HepG2 (cell line): ENCODE results near the gene PANK2. TPM values are rescaled to one million over a fixed set of nuclear protein-coding genes. Genes with fewer than 3 reads are reported as not detected.

ENCODE experiments used
- CCDC6 ChIP-seq: sonication (generic); formaldehyde crosslinking; IDR thresholded peaks from 2 replicates; pipeline ENCODE4 v1.8.1; 2022; ENCODE audit warnings: mild to moderate bottlenecking, missing genetic modification reagents, moderate library complexity
- CEBPZ ChIP-seq: IDR thresholded peaks from 2 replicates; pipeline ENCODE4 v1.6.1; 2012; ENCODE audit warnings: low read length, improper control_type of control experiment
- ELF3 ChIP-seq: IDR thresholded peaks from 2 replicates; pipeline ENCODE4 v1.6.1; 2016; ENCODE audit warnings: missing genetic modification reagents, missing compliant biosample characterization
- ETV6 ChIP-seq: sonication (generic); formaldehyde crosslinking; conservative IDR thresholded peaks from 2 replicates; pipeline ENCODE4 v1.4.0; 2020; ENCODE audit warnings: missing genetic modification reagents
- GTF3A ChIP-seq: sonication (generic); formaldehyde crosslinking; conservative IDR thresholded peaks from 2 replicates; pipeline ENCODE4 v1.4.0; 2020; ENCODE audit warnings: mild to moderate bottlenecking, missing genetic modification reagents
- MAF1 ChIP-seq: sonication (generic); formaldehyde crosslinking; IDR thresholded peaks from 2 replicates; pipeline ENCODE4 v1.5.0; 2020; ENCODE audit warnings: missing genetic modification reagents, borderline replicate concordance
- MBNL3 ChIP-seq: fragments of 250-450 bp; sonication (Bioruptor Pico); conservative IDR thresholded peaks from 2 replicates; pipeline ENCODE4 v1.8.0; 2022; ENCODE audit warnings: mild to moderate bottlenecking, inconsistent platforms
- MXI1 ChIP-seq: IDR thresholded peaks from 3 replicates; pipeline ENCODE4 v1.6.1; 2012; ENCODE audit warnings: low read depth, low read length, inconsistent platforms, borderline replicate concordance
- SNAPC2 ChIP-seq: sonication (generic); formaldehyde crosslinking; IDR thresholded peaks from 2 replicates; pipeline ENCODE4 v1.8.1; 2022; ENCODE audit warnings: mild to moderate bottlenecking, missing genetic modification reagents
- TEAD3 ChIP-seq: optimal IDR thresholded peaks from 2 replicates; pipeline ENCODE3; 2016; ENCODE audit warnings: borderline replicate concordance
- TERF1 ChIP-seq: sonication (generic); formaldehyde crosslinking; IDR thresholded peaks from 2 replicates; pipeline ENCODE4 v1.8.0; 2022; ENCODE audit warnings: mild to moderate bottlenecking, missing genetic modification reagents, moderate library complexity
- TSC22D2 ChIP-seq: sonication (generic); formaldehyde crosslinking; IDR thresholded peaks from 2 replicates; pipeline ENCODE4 v1.5.1; 2020; ENCODE audit warnings: missing genetic modification reagents, mild to moderate bottlenecking, borderline replicate concordance
- ZFP82 ChIP-seq: sonication (generic); formaldehyde crosslinking; IDR thresholded peaks from 2 replicates; pipeline ENCODE4 v1.5.1; 2020; ENCODE audit warnings: mild to moderate bottlenecking, missing genetic modification reagents, borderline replicate concordance
- ZNF230 ChIP-seq: sonication (generic); formaldehyde crosslinking; IDR thresholded peaks from 2 replicates; pipeline ENCODE4 v1.4.0; 2020; ENCODE audit warnings: mild to moderate bottlenecking, missing genetic modification reagents
- ZNF251 ChIP-seq: sonication (generic); formaldehyde crosslinking; IDR thresholded peaks from 2 replicates; pipeline ENCODE4 v1.9.0; 2021; ENCODE audit warnings: mild to moderate bottlenecking, missing genetic modification reagents
- ZNF280D ChIP-seq: sonication (generic); formaldehyde crosslinking; IDR thresholded peaks from 2 replicates; pipeline ENCODE4 v1.5.1; 2020; ENCODE audit warnings: mild to moderate bottlenecking, missing genetic modification reagents
- ZNF326 ChIP-seq: sonication (generic); formaldehyde crosslinking; IDR thresholded peaks from 2 replicates; pipeline ENCODE4 v1.4.0; 2020; ENCODE audit warnings: missing genetic modification reagents, borderline replicate concordance
- ZNF784 ChIP-seq: sonication (generic); formaldehyde crosslinking; IDR thresholded peaks from 2 replicates; pipeline ENCODE4 v1.5.1; 2020; ENCODE audit warnings: missing genetic modification reagents, mild to moderate bottlenecking, borderline replicate concordance
- ZNF879 ChIP-seq: sonication (generic); formaldehyde crosslinking; IDR thresholded peaks from 2 replicates; pipeline ENCODE4 v1.8.1; 2023; ENCODE audit warnings: missing genetic modification reagents
- ZNF891 ChIP-seq: sonication (generic); formaldehyde crosslinking; IDR thresholded peaks from 2 replicates; pipeline ENCODE4 v1.5.0; 2020; ENCODE audit warnings: mild to moderate bottlenecking, missing genetic modification reagents
- polyA plus RNA-seq, 8 experiments: library from polyadenylated mRNA; depleted of rRNA in 3 of 8; stranded (reverse) in 7 of 8; unstranded in 1 of 8; fragments of >200 nt; fragmentation: Illumina TruSeq in 4 of 8; extraction: Trizol in 4 of 8; gene quantifications; 2 replicates each; pipeline versions ENCODE4 v1.2.1 to v1.2.3, GENCODE V29; 2011 to 2016; ENCODE audit warnings: low read depth in 4 of 8, missing spikeins in 1 of 8, mixed read lengths in 1 of 8; ENCODE audit not compliant: insufficient read depth in 1 of 8
- total RNA-seq, 5 experiments: library from RNA; depleted of rRNA; stranded (reverse); fragments of >200 nt; fragmentation: Illumina TruSeq; extraction: Trizol; gene quantifications; 2 replicates each; pipeline ENCODE4 v1.2.3, GENCODE V29; 2016; ENCODE audit warnings: low read depth in 1 of 5

PANK2 gene
- total and polyA plus RNA-seq, 2 of the 13 experiments (the other 11 are each of a cell fraction or from before 2014, with no cell fraction given), result 39.2 to 123 TPM

GRCh38 chr20:3888622-3889488, at the start of gene PANK2 (continued):
- TF ChIP-seq CEBPZ (peak; percentile 71; the same call in 1 of the 2 replicates), SNAPC2 (CRISPR knock-in tag) (peak; percentile 89), TERF1 (CRISPR knock-in tag) (no peak), ZFP82 (peak; percentile 92; the same call in 1 of the 2 replicates), ZNF251 (CRISPR knock-in tag) (peak; percentile 24), ELF3 (peak; percentile 35), ZNF280D (CRISPR knock-in tag) (peak; percentile 91), MXI1 (peak; percentile 64; the same call in 1 of the 3 replicates), ZNF326 (CRISPR knock-in tag) (no peak), ZNF879 (CRISPR knock-in tag) (peak; percentile 50), MAF1 (CRISPR knock-in tag) (peak; percentile 72; the same call in 1 of the 2 replicates), ZNF230 (CRISPR knock-in tag) (peak; percentile 68; the same call in 1 of the 2 replicates), CCDC6 (0 out of 2 replicates have a peak, but pooled peaks have one; percentile 9), GTF3A (peak; percentile 92; the same call in 1 of the 2 replicates), MBNL3 (CRISPR knock-in tag) (no peak), TEAD3 (peak; percentile 73), ETV6 (CRISPR knock-in tag) (peak; percentile 63), TSC22D2 (CRISPR knock-in tag) (no peak), ZNF891 (peak; percentile 86), ZNF784 (CRISPR knock-in tag) (peak; percentile 85; the same call in 1 of the 2 replicates)
